H1 (cell line): ENCODE results near the gene PLEKHM1. TPM values are rescaled to one million over a fixed set of nuclear protein-coding genes. Genes with fewer than 3 reads are reported as not detected.

Experiments used
- ASH2L ChIP-seq: fragments of 200-600, 300-600 bp; sonication (generic); IDR thresholded peaks from one replicate; pipeline ENCODE4 v1.7.1; 2017; ENCODE audit warnings: low read length
- CHD2 ChIP-seq: IDR thresholded peaks from 2 replicates; pipeline ENCODE4 v1.6.1; 2012; ENCODE audit warnings: low read length, improper control_type of control experiment
- EZH2 ChIP-seq: fragments of 200-600 bp; sonication (generic); IDR thresholded peaks from 2 replicates; pipeline ENCODE4 v1.7.1; 2012; ENCODE audit warnings: low read depth, mild to moderate bottlenecking, moderate library complexity, low read length, inconsistent platforms; ENCODE audit not compliant: severe bottlenecking
- HDAC2 ChIP-seq, 2 experiments: fragments of 300-600 bp in 1 of 2; sonication (generic) in 1 of 2; IDR thresholded peaks; 2 replicates each; pipeline ENCODE4 v1.6.1; 2011 to 2012; ENCODE audit warnings: low read depth in 2 of 2, low read length in 2 of 2, mild to moderate bottlenecking in 2 of 2, moderate library complexity in 2 of 2, borderline replicate concordance in 1 of 2, inconsistent platforms in 1 of 2
- KDM1A ChIP-seq: fragments of 200-600, 300-600 bp; sonication (generic); IDR thresholded peaks from 2 replicates; pipeline ENCODE4 v1.7.1; 2016; ENCODE audit warnings: mild to moderate bottlenecking, low read length, borderline replicate concordance
- NANOG ChIP-seq: IDR thresholded peaks from 2 replicates; pipeline ENCODE4 v1.6.1; 2011; ENCODE audit warnings: low read length, low read depth, mild to moderate bottlenecking, inconsistent platforms; ENCODE audit not compliant: insufficient read depth, poor library complexity, severe bottlenecking
- NRF1 ChIP-seq: IDR thresholded peaks from 2 replicates; pipeline ENCODE4 v1.6.1; 2011; ENCODE audit warnings: mild to moderate bottlenecking, low read depth, low read length, improper control_type of control experiment
- SIN3A ChIP-seq, 2 experiments: IDR thresholded peaks in 1 of 2; conservative IDR thresholded peaks in 1 of 2; 2 replicates each; pipeline ENCODE4 v1.6.1; 2011 to 2012; ENCODE audit warnings: low read length in 2 of 2, improper control_type of control experiment in 1 of 2, low read depth in 1 of 2, mild to moderate bottlenecking in 1 of 2
- polyA plus RNA-seq, 7 experiments: library from polyadenylated mRNA; depleted of rRNA in 3 of 7; stranded (reverse) in 5 of 7; unstranded in 2 of 7; fragments of >200 nt in 5 of 7; fragments of 200-250 nt in 2 of 7; gene quantifications; 1 replicate in 5 of 7; 2 replicates in 1 of 7; 4 replicates in 1 of 7; pipeline versions ENCODE4 v1.2.1 to v1.2.3, GENCODE V29; 2011 to 2013; ENCODE audit warnings: missing spikeins in 2 of 7, mixed read lengths in 2 of 7
- total RNA-seq: library from RNA; stranded (reverse); fragmentation: NEBNext Ultra II Directional; extraction: Animal tissue kit (Norgen Biotek cat#: 25700); gene quantifications from 2 replicates; pipeline ENCODE4 v1.2.1, GENCODE V29; 2021
- TF ChIP-seq, protein P1 (sequence below): IDR thresholded peaks from 2 replicates; pipeline ENCODE4 v1.6.1; 2011; ENCODE audit warnings: low read length, improper control_type of control experiment

Gene PLEKHM1
- total and polyA plus RNA-seq, 2 of the 8 experiments (the other 6 are each of a cell fraction or from before 2014, with no cell fraction given): 7.6 to 17.9 TPM

DNA sequence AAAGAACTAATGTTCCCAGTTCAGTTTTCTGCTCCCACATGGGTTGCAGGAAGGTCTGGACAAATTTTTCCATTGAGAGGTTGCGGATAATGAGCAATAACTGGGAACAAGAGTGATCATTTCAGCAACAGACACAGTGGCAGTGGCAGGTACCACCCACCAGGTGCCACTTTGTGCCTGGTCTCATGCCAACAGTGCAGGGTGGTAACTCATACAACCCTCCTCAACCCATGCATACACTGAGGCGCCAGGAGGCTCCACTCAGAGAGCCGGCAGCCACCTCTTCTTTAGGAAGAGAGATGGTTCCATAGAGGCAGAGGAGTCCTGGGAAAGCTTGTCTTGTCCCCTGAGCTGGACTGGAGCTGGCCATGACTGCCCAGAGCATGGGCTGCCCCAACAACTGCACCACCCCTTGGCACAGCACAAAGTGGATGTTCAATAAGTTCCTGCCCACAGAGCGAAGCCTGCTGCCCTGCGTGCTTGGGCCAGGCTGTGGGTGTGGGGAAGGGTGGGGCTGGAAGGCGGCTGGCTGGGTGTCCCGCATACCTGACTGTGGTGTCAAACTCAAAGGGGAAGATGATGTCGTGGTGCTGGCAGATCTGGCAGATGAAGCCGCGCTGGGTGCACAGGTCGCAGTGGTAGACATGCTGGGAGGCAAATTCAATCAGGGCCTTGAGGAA, 51.5 kb downstream of the PLEKHM1 start (continued):
- no peak for TF ChIP-seq HDAC2 (IDR thresholded peaks at IDR 0.05; ENCODE audit: borderline replicate concordance in 1 of 2, low read depth in 2 of 2, low read length in 2 of 2)
- TF ChIP-seq, protein P1, sequence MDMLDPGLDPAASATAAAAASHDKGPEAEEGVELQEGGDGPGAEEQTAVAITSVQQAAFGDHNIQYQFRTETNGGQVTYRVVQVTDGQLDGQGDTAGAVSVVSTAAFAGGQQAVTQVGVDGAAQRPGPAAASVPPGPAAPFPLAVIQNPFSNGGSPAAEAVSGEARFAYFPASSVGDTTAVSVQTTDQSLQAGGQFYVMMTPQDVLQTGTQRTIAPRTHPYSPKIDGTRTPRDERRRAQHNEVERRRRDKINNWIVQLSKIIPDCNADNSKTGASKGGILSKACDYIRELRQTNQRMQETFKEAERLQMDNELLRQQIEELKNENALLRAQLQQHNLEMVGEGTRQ: no peak
- TF ChIP-seq SIN3A (conservative IDR thresholded peaks at IDR 0.05 in 1 of 2, IDR thresholded peaks at IDR 0.05 in 1 of 2; ENCODE audit: low read depth in 1 of 2, low read length in 2 of 2): no peak
- TF ChIP-seq EZH2: no peak
- TF ChIP-seq CHD2: no peak
- TF ChIP-seq NRF1: no peak
- TF ChIP-seq KDM1A: no peak
- no peak for TF ChIP-seq ASH2L
- no peak for TF ChIP-seq NANOG
